ENCODE measurements around the gene CFL1. TPM values are rescaled to one million over a fixed set of nuclear protein-coding genes. Genes with fewer than 3 reads are reported as not detected.

CFL1 gene
- total RNA-seq, 4 donors from 2014 or later, result 1,308 to 1,852 (median 1,703) TPM

DNA sequence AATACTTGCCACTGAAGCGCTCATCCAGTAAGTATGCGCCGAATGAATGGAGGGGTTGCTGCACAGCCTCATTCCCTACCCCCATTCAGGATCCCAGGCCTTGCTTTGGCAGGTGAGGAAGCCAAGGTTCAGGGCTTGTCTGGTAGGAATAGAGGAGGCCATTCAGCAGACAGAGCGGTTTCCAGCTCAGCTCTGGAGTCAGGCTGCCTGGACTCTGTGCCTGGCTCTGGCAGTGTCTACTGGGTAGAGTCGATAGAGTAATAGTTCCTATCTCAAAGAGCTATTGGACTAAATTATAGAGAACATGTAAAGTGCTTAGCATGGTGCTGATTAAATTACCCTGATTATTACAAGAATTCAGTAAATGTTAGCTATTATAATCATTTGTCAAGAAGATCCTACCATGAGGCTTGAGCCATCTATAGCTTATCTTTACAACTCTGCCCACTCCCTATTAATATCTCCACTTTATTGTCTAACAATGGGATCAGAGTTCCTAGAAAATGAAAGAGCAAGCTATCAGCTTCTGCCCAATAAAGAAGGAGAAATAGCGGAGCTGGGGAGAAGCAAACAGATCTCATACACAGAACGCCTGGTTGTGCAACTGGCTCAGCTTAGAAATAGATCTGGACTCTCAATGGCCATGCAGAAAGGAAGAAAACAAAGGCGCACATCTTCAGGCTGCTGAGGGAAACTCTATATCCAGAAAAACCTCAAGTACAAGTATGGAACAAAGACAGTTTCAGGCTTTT lies 30.8 kb downstream of the CFL1 start:
- WGBS, 2 donors (ENCODE audit: low coverage in 1 of 2), result 50 to 64% methylated on average over 5 to 8 of the region's 8 CpGs
- H3K36me3 ChIP-seq, result no peaks in the 10 kb centered on the region
- DNase-seq, result no peak
- H3K4me1 ChIP-seq, result peaks cover 0 to 27% (median 13%) of the 10 kb centered on the region in 4 donors
- in situ Hi-C loops (cut with MboI; ENCODE audit: low pct_ligation_motif_present in 1 of 4, low pct_unique_long_range_greater_than_20kb in 1 of 4, low sequenced_read_pairs in 3 of 4) (loop anchor here in 1 of 4 donors (10.0 kb wide), 1 partner anchor 112 kb away; the partner anchor contains the start of gene KAT5), intact Hi-C loops (cut with DNase I; ENCODE audit: low total_unique reads) (no loop called here)
- H3K27ac ChIP-seq, result no peak overlapping the region
- H3K4me3 ChIP-seq, result no peak overlapping the region
- H3K27me3 ChIP-seq, result no peaks in the 10 kb centered on the region
- H3K9me3 ChIP-seq, result no peaks in the 10 kb centered on the region
- TF ChIP-seq POLR2A (IDR thresholded peaks at IDR 0.05) (no peak), EP300 (IDR thresholded peaks at IDR 0.05; ENCODE audit: low read depth) (no peak), POLR2AphosphoS5 (IDR thresholded peaks at IDR 0.05) (no peak)
- TF ChIP-seq, protein P1, sequence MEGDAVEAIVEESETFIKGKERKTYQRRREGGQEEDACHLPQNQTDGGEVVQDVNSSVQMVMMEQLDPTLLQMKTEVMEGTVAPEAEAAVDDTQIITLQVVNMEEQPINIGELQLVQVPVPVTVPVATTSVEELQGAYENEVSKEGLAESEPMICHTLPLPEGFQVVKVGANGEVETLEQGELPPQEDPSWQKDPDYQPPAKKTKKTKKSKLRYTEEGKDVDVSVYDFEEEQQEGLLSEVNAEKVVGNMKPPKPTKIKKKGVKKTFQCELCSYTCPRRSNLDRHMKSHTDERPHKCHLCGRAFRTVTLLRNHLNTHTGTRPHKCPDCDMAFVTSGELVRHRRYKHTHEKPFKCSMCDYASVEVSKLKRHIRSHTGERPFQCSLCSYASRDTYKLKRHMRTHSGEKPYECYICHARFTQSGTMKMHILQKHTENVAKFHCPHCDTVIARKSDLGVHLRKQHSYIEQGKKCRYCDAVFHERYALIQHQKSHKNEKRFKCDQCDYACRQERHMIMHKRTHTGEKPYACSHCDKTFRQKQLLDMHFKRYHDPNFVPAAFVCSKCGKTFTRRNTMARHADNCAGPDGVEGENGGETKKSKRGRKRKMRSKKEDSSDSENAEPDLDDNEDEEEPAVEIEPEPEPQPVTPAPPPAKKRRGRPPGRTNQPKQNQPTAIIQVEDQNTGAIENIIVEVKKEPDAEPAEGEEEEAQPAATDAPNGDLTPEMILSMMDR (IDR thresholded peaks at IDR 0.05), result no peak

DNA sequence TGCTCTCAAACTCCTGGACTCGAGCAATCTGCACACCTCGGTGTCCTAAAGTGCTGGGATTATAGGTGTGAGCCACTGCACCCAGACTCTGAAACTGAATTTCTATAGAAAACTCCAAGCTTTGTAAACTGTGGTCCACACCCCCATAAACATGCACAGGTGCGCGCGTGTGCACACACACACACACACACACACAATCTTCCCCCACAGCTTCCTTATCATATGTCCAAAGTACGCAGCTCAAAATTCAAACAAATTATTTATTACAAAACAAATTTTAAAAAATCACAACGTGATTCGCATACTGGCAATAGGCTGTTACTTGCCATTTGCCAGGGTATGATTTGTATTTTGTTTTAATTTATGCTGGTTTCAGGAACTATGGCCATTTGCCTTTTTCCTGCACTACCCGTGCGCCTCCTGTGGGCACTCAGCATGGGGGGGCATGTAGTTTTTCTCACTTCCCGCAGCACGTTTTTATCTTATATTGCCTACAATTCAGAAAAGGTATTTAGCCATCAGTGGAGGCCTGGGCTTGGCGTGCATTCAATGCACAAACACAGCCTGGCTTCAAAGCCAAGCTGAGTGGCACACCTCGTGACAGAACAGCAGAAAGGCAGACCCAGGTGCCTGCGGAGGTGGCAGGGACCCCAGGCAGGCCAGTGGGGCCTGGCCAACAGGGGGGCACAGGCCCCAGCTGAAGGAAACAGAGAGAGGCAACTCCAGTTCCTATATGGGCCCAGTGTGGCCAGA lies 35.0 kb downstream of the CFL1 start:
- H3K4me3 ChIP-seq, result no peak overlapping the region
- DNase-seq, result peak; percentile 68
- intact Hi-C loops (cut with DNase I; ENCODE audit: low total_unique reads), result no loop called here
- no peaks in the 10 kb centered on the region for H3K27me3 ChIP-seq
- TF ChIP-seq, protein P1 (IDR thresholded peaks at IDR 0.05), result peak in 2 of 5 experiments; percentile 21 to 31
- TF ChIP-seq EP300 (IDR thresholded peaks at IDR 0.05; ENCODE audit: low read depth), result no peak
- H3K4me1 ChIP-seq, result peaks cover 0 to 50% (median 21%) of the 10 kb centered on the region in 4 donors
- 47 to 60% methylated on average over 9 to 15 of the region's 15 CpGs for WGBS, 2 donors (ENCODE audit: low coverage in 1 of 2)
- in situ Hi-C loops (cut with MboI; ENCODE audit: low pct_ligation_motif_present in 1 of 4, low pct_unique_long_range_greater_than_20kb in 1 of 4, low sequenced_read_pairs in 3 of 4), result loop anchor here (10.0 to 25.0 kb wide), 2 partner anchors 108 to 111 kb away; partner anchors contain the start of genes KAT5 (in 4 of the 4) and RNASEH2C (in 3 of the 4)
- no peaks in the 10 kb centered on the region for H3K36me3 ChIP-seq
- no peaks in the 10 kb centered on the region for H3K9me3 ChIP-seq
- peak overlapping the region; percentile 66 to 77 (median 76) for H3K27ac ChIP-seq

DNA sequence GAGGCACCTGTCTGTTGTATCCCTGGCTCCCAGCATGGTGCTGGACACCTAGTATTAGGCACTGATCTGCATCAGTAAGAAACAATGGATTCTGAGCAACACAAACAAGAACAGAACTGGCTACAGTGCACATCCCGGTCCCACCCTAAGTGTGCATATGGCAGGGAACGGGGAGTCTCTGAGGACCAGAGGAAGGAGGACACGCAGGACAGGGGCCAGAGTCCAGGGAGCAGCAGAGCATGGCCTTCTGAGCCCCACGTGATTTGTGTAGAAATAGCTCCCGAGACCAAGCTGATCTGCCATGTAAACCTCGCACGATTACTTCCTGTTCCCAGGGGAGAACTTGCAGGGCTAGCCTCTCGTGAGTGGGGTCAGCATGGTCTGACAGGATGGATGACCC lies 36.9 kb downstream of the CFL1 start:
- peak; percentile 14 for TF ChIP-seq POLR2A (IDR thresholded peaks at IDR 0.05)
- peak in 2 of 3 donors; percentile 33 to 59 for TF ChIP-seq POLR2AphosphoS5 (IDR thresholded peaks at IDR 0.05)
- TF ChIP-seq EP300 (IDR thresholded peaks at IDR 0.05; ENCODE audit: low read depth), result no peak
- TF ChIP-seq, protein P1 (IDR thresholded peaks at IDR 0.05), result no peak
- DNase-seq, result peak; percentile 72
- 48% methylated on average over 8 of the region's 8 CpGs; no CpG with 5 or more reads in 1 of the 2 donors for WGBS, 2 donors (ENCODE audit: low coverage in 1 of 2)
- Histone ChIP-seq H3K27me3 (no peaks in the 10 kb centered on the region), H3K4me3 (no peak overlapping the region), H3K9me3 (no peaks in the 10 kb centered on the region), H3K27ac (peak overlapping the region; percentile 66 to 77 (median 76)), H3K4me1 (peaks cover 0 to 56% (median 25%) of the 10 kb centered on the region in 4 donors), H3K36me3 (no peaks in the 10 kb centered on the region)
- intact Hi-C loops (cut with DNase I; ENCODE audit: low total_unique reads) (no loop called here), in situ Hi-C loops (cut with MboI; ENCODE audit: low pct_ligation_motif_present in 1 of 4, low pct_unique_long_range_greater_than_20kb in 1 of 4, low sequenced_read_pairs in 3 of 4) (loop anchor here (10.0 to 25.0 kb wide), 2 partner anchors 106 to 109 kb away; partner anchors contain the start of genes KAT5 (in 4 of the 4) and RNASEH2C (in 3 of the 4))
